Suprapubic skin (tissue), 4 donors: ENCODE data around the gene CDH7. TPM values are rescaled to one million over a fixed set of nuclear protein-coding genes. Genes with fewer than 3 reads are reported as not detected.

Source experiments
- DNase-seq, 2 donors: peaks; one replicate each; pipeline ENCODE4 v3.0.0-alpha.2; 2019; ENCODE audit warnings: low spot score in 2 of 2
- H3K27ac ChIP-seq: fragments of 200-600 bp; sonication (generic); one replicate; pipeline ENCODE4 v1.5.1; 2019
- H3K27me3 ChIP-seq: fragments of 200-600 bp; sonication (generic); one replicate; pipeline ENCODE4 v1.5.1; 2019
- H3K36me3 ChIP-seq: fragments of 200-600 bp; sonication (generic); one replicate; pipeline ENCODE4 v1.5.1; 2019
- H3K4me1 ChIP-seq: fragments of 200-600 bp; sonication (generic); one replicate; pipeline ENCODE4 v1.5.1; 2019
- H3K4me3 ChIP-seq: fragments of 200-600 bp; sonication (generic); one replicate; pipeline ENCODE4 v1.5.1; 2019; ENCODE audit warnings: mild to moderate bottlenecking
- H3K9me3 ChIP-seq: fragments of 200-600 bp; sonication (generic); one replicate; pipeline ENCODE4 v1.5.1; 2019
- CTCF ChIP-seq, 2 donors: fragments of 200-600 bp in 1 of 2; fragments of 450-650 bp in 1 of 2; sonication (generic) in 1 of 2; IDR thresholded peaks; one replicate each; pipeline ENCODE4 v1.5.1; 2016 to 2019; ENCODE audit warnings: antibody characterized with exemption in 2 of 2, mild to moderate bottlenecking in 1 of 2, moderate library complexity in 1 of 2
- EP300 ChIP-seq: sonication (generic); formaldehyde crosslinking; IDR thresholded peaks from one replicate; pipeline ENCODE4 v1.6.1; 2017; ENCODE audit warnings: antibody characterized with exemption
- POLR2A ChIP-seq, 2 donors: fragments of 450-650 bp; IDR thresholded peaks; one replicate each; pipeline ENCODE4 v1.6.1; 2017; ENCODE audit warnings: antibody characterized with exemption in 2 of 2, mild to moderate bottlenecking in 2 of 2, moderate library complexity in 2 of 2
- POLR2AphosphoS5 ChIP-seq, 3 donors: sonication (generic); formaldehyde crosslinking; IDR thresholded peaks; one replicate each; pipeline ENCODE4 v1.6.1; 2017; ENCODE audit warnings: antibody characterized with exemption in 3 of 3
- WGBS: methylation state at CpG from one replicate; pipeline ENCODE4 v1.1.5; 2018; 5-methylcytosine and 5-hydroxymethylcytosine counted together
- total RNA-seq, 4 donors: library from RNA; depleted of rRNA; stranded (reverse); fragments of >200 nt; gene quantifications; one replicate each; pipeline ENCODE4 v1.1.0, GENCODE V29; 2016

CDH7 gene
- total RNA-seq, 4 donors from 2014 or later, result 0.24 TPM; not detected in 3

GRCh38 chr18:65897292-65897691 is 146.5 kb downstream of the CDH7 start:
- 94% methylated on average over 3 of the region's 3 CpGs for WGBS
- Histone ChIP-seq H3K9me3 (no peaks in the 10 kb centered on the region), H3K4me3 (no peak overlapping the region), H3K36me3 (no peaks in the 10 kb centered on the region), H3K27ac (no peak overlapping the region), H3K4me1 (no peaks in the 10 kb centered on the region), H3K27me3 (no peaks in the 10 kb centered on the region)
- TF ChIP-seq CTCF (IDR thresholded peaks at IDR 0.05) (no peak), POLR2A (IDR thresholded peaks at IDR 0.05) (no peak), POLR2AphosphoS5 (IDR thresholded peaks at IDR 0.05) (no peak), EP300 (no peak)
- no peak for DNase-seq

GRCh38 chr18:65901522-65901921 is 150.7 kb downstream of the CDH7 start:
- no peak for DNase-seq
- Histone ChIP-seq H3K4me1 (no peaks in the 10 kb centered on the region), H3K27ac (no peak overlapping the region), H3K36me3 (no peaks in the 10 kb centered on the region), H3K4me3 (no peak overlapping the region), H3K27me3 (no peaks in the 10 kb centered on the region), H3K9me3 (no peaks in the 10 kb centered on the region)
- 81% methylated on average over 1 of the region's 1 CpG for WGBS
- TF ChIP-seq EP300 (no peak), POLR2AphosphoS5 (IDR thresholded peaks at IDR 0.05) (no peak), CTCF (IDR thresholded peaks at IDR 0.05) (no peak), POLR2A (IDR thresholded peaks at IDR 0.05) (no peak)

GRCh38 chr18:65906621-65907034 is 155.8 kb downstream of the CDH7 start:
- TF ChIP-seq EP300 (no peak), POLR2A (IDR thresholded peaks at IDR 0.05) (no peak), CTCF (IDR thresholded peaks at IDR 0.05) (no peak), POLR2AphosphoS5 (IDR thresholded peaks at IDR 0.05) (no peak)
- Histone ChIP-seq H3K4me3 (no peak overlapping the region), H3K9me3 (no peaks in the 10 kb centered on the region), H3K36me3 (no peaks in the 10 kb centered on the region), H3K27me3 (no peaks in the 10 kb centered on the region), H3K4me1 (no peaks in the 10 kb centered on the region), H3K27ac (no peak overlapping the region)
- WGBS, result 86% methylated on average over 1 of the region's 1 CpG
- DNase-seq, result no peak

GRCh38 chr18:65907281-65907680 is 156.5 kb downstream of the CDH7 start:
- Histone ChIP-seq H3K27ac (no peak overlapping the region), H3K27me3 (no peaks in the 10 kb centered on the region), H3K36me3 (no peaks in the 10 kb centered on the region), H3K9me3 (no peaks in the 10 kb centered on the region), H3K4me1 (no peaks in the 10 kb centered on the region), H3K4me3 (no peak overlapping the region)
- DNase-seq, result no peak
- 61% methylated on average over 2 of the region's 2 CpGs for WGBS
- no peak for TF ChIP-seq EP300
- TF ChIP-seq POLR2AphosphoS5 (IDR thresholded peaks at IDR 0.05), result no peak
- no peak for TF ChIP-seq POLR2A (IDR thresholded peaks at IDR 0.05)
- TF ChIP-seq CTCF (IDR thresholded peaks at IDR 0.05), result no peak

- H3K4me3 ChIP-seq, result no peak overlapping the region
- WGBS, result 70% methylated on average over 3 of the region's 3 CpGs
- no peaks in the 10 kb centered on the region for H3K36me3 ChIP-seq
- DNase-seq, result no peak
- H3K27ac ChIP-seq, result no peak overlapping the region
- no peak for TF ChIP-seq POLR2A (IDR thresholded peaks at IDR 0.05)
- TF ChIP-seq EP300, result no peak
- TF ChIP-seq CTCF (IDR thresholded peaks at IDR 0.05), result no peak
- H3K27me3 ChIP-seq, result no peaks in the 10 kb centered on the region
- H3K9me3 ChIP-seq, result no peaks in the 10 kb centered on the region
- H3K4me1 ChIP-seq, result no peaks in the 10 kb centered on the region
Observed at GRCh38 chr18:65919018-65919417, 168.2 kb downstream of the CDH7 start.
